ENCODE measurements around the gene LAMC2.

Gene LAMC2

DNA sequence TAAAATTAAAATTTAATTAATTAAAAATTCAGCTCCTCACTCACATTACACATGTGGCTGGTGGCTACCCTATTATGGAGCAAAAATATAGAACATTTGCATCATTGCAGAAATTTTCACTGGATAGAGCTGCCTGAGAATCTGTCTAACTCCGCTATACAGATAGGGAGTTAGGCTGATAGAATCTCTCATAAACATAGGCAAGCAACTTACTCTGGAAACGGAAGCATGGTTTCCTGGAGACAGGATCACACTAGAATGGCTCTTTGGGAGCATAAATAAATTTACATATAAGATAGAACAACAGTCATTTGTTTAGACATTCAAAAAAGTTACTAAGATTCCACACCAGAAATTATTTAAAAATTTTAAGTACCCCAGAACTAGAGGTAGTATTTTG is 12.2 kb upstream of the LAMC2 start:
- DNase-seq: no peak

DNA sequence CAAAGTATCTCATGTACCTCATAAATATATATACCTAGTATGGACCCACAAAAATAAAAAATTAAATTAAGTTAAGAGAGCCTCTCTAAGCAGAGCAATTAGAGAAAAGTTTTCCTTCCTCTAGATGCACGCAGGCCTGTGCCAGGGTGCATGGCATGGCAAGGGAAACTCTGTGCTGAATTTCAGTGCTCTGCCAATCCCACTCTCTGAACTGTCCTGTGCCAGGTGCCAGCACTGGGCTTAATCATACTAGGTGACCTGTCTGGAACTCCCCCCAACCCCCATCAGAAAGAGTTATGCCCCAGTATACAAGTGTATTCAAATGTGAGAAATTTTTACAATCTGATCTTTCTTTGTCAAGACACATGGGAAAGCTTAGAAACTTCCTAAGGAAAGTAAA is 10.4 kb upstream of the LAMC2 start:
- no peak for DNase-seq

DNA sequence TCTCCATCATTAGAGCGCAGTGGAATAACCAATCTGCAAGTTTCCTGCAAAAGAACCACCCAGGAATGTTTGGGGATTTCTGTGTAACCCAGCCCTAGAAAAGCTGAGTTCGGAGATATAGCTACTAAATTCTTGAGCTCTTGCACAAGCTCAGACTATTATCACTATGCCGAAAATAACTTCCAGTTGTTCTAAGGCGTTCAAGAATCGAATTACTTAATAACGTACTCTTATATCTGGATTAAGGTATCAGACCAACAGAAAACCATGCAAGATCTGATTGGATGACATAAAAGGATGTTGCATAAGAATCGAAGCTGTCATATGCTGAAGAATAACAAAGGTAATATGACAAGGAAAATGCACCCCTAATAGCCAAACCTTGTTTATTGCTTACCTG is 7.5 kb upstream of the LAMC2 start:
- DNase-seq: no peak

DNA sequence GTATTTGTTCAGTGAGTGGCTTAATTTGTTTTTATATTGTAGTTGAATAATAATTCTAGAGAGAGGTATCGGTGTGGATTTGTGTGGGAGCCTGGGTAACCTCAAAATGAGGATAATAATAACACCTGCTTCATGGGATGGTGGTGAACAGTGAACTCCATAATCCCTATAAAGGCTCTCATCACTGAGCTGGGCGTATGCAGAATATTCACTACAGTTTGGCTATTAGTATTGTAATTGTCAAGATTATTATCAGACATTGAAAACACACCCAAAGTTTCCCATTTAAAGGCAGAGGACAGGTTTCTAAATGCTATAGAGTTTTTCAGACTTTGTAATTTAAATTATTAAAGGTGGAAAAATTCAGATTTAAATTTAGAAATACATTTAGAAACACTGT is 7.0 kb upstream of the LAMC2 start:
- no peak for DNase-seq

DNA sequence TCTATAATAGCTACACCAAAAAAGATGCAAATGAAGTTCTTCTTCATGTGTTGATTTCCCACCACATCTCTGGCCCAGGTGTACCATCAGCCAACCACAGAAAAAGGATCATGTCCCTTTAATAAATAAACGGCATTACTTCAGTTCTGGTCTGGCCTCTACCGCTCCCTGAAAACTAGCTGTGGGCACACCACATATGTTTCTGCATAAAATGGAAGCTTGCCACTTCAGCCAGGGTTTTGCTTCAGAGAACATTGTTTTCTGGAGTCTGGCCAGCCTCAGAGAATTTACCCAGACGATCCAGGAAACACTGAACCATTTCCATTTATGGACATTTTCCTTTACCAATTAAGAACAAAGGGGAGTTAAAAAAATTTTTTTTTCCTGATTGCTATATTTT is 5.8 kb upstream of the LAMC2 start:
- peak; percentile 84 for DNase-seq

DNA sequence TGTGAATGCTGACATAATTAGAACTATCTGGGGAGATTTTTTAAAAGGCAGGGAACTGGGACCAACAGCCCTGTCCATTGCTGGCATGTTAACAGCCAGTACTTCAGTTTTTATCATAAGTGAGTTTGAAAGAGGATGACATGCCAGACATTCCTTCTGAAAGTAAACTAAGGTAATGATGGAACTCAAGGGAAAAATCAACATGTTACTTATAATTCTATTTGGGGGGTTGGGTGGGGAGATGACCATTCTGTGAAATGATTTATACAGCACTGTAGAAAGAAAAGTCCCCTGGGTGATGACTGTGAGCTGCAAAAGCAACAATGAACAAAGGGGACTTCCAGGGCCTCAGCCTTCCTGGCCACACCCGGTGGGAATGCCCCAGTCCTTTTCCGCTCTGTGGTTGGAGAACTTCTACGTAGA is 5.4 kb upstream of the LAMC2 start:
- peak; percentile 56 for DNase-seq

DNA sequence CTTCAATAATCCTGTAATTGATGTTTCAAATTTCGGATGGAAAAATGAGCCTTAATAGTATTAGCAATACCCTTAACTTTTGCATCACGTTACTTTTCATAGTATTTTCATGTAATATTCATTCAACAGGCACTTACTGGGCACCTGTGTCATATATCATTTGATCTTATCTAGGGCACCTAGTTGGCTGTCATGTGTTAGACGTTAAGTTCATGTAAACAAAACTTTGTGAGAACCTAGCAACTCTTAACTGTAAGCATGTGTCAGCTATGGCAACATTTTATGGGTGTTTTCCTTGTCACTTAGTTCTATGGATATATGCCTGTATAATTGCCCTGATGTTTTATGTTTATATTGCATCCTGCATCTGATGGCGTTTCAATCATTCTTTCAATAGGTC is 777 bp downstream of the LAMC2 start:
- DNase-seq: no peak

DNA sequence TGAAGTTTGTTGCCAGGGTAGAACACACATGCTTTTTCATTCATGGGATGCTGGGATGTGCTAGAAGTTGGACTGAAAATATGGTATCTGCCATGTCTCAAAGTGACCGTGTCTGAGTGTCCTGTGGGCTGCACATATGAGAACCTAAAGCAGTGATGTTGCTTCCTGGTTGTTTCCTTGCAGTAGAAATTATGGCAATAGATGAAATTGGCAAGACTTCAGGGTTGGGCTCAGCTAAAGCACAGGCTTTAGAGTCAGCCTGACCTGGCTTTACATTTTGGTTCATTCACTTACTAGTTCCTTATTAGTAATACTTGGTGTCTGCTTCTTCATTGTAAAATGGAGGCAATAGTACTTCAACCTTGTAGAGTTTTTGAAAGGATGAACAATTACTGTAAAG is 2.2 kb downstream of the LAMC2 start:
- DNase-seq: no peak

DNA sequence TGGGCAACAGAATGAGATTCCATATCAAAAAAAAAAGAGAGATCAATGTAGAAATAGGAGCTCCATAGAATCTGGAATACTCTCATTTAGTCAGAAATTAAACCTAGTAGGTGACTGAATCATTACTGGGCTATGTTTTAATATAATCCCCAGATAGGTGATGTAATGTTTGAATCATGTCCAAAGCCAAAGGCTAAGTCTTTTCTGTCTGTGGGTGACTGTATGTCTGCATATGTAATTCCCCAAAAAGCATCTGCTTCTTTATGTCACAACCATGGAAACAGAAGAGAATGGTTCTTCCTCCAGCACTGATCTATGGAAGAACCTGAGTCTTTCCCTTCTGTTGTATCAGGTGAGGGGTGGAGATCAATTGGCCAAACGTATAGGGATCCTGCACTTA is 5.8 kb downstream of the LAMC2 start:
- DNase-seq: peak; percentile 91

DNA sequence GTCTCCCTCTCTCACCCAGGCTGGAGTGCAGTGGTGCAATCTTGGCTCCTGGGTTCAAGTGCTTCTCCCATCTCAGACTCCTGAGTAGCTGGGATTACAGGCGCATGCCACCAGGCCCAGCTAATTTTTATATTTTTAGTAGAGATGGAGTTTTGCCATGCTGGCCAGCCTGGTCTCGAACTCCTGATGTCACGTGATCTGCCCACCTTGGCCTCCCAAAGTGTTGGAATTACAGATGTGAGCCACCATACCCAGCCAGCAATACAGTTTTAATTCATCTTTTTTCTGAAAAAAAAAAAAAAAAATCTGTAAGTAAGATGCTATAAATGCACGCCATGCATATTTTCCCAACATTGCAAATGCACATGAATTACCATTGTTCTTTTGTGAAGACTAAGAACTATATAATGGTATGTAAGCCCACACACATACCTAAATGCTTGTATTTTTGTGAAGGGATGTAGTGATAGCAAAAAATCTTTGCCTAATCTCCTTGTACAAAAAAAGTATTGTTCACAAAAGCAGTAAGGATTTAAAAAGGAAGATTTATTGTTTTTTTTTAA is 8.0 kb downstream of the LAMC2 start:
- no peak for DNase-seq

DNA sequence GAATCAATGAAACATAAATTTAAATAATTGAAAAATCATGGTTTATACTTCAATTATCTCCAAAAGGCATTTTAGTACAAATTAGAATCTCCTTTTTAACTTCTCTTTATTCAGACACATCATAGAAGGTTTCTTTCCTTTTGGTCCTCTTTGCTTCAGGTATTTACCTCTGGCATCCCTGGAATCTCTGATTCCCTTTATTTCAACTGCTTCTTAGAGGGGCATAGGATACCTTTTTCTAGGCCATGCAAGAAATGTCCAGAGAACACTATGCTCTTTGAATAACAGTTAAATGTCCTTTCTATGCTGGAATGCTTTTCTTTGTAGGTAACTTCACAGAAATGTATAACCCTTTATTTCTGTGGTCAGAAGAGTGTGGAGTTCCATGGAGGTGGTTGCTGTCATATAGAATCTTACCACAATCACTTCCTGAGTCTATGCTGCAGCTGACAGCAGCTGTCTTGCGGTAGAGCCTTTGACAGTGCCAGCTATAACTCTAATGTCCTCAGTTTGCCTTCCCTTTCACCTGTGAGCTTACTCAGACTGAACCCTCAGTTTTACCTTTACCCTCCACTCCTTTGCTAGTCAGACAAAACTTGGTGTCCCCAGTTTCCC is 8.6 kb downstream of the LAMC2 start:
- DNase-seq: no peak

DNA sequence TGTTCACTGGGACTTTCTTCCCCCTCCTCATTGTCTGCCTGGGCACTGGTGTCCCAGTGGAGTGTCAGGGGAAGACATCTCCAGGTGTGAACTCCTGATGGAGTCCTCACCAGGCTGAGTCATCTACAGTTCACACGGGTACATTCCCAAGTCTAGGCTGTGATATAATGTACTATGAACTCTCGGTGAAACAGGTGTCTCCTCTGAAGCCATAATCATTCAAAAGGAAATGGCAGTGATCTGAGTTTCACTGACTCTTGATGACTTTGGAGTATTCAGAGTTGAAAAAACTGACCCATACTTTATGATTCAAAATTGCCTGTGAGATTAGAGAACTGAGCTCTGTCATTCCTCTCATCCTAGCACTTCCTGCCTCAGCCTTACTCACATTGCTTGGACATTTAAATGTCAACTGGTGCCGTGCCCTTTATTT is 9.1 kb downstream of the LAMC2 start:
- peak; percentile 44 for DNase-seq

DNA sequence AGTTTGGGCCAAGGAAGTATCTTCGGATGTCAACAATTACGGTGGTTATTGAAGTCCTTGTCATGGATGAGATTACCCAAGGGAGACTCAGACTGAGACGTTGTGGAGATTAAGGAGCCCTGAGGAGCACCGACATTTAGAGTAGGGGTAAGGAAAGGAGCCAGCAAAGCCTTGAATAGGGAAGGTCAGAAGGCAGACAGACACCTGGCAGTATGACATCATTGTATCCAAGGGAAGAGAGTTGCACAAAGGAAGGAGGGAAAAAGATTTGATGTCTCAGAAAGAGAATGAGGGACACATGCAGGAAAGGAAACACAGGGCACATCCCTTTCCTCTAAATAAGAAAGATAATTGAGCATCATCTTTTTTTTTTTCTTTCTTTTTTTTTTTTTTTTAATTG is 11.7 kb downstream of the LAMC2 start:
- DNase-seq: no peak

DNA sequence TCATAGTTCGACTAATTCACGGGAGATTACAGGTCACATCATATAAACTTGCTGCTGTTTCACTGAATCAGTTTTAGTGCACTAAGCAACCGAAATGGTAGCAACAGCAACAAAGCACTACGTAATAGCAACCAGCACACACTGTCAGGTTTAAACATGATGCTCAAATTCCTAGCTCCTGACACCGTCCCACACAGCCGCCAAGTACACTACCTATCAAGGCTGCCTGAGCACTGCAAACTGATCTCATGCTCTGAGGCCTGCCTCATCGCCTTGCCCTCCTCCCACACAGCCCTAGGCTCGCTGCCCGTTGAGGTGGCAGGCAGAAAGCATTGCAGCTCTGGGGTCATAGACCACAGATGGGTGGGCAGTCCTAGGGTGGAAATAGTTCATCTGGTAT is 12.4 kb downstream of the LAMC2 start:
- no peak for DNase-seq

DNA sequence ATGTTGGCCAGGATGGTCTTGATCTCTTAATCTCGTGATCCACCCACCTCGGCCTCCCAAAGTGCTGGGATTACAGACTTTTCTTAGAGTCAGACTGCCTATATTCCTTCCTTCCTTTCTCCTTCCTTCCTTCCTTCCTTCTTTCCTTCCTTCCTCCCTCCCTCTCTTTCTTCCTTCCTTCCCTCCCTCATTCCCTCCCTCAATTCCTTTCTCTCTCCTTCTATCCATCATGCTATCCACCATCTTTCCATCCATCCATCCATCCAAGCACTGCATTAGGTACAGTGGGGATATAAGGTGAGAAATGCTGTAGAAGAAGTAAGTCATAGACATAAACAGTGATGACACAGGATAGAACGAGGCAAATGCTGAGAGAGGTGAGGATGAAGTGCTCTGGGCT is 13.2 kb downstream of the LAMC2 start:
- no peak for DNase-seq

DNA sequence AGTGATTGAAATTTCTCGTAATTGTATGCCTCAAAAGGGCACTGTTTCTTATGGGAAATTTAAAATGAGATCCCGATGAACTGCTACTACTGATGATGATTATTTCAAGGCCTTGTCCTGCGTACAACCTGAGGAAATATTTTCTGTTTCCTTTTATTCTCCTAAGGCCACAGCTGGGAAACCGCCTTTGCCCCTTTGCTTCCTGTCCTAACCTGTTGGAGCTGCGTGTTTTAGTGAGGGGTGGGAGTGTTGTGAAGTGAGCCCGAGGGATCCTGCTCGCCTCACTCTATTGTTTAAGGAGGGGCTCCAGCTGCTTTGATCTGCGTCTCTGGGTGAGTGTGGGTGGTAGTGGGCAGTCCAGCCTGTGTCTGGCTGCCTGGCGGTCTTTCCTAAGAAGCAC is 14.4 kb downstream of the LAMC2 start:
- no peak for DNase-seq

DNA sequence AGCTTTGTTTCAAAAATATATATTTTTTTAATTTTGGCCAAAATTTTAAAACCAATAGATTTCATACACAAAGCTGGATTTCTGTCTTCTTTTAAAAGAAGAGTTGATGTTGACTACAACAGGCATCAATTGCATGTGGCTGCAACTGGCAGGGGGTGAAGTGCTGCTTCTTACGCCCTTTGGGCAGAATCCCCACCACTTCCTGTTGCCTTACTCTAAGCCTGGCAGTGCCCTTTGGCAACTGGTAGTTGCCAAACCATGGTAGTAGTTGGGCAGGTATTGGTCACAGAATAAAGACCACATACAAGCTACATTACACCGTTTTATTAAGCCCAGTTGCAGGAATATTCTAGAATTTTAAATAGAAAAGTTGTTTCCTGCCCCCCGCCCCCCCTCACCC is 17.0 kb downstream of the LAMC2 start:
- DNase-seq: no peak

DNA sequence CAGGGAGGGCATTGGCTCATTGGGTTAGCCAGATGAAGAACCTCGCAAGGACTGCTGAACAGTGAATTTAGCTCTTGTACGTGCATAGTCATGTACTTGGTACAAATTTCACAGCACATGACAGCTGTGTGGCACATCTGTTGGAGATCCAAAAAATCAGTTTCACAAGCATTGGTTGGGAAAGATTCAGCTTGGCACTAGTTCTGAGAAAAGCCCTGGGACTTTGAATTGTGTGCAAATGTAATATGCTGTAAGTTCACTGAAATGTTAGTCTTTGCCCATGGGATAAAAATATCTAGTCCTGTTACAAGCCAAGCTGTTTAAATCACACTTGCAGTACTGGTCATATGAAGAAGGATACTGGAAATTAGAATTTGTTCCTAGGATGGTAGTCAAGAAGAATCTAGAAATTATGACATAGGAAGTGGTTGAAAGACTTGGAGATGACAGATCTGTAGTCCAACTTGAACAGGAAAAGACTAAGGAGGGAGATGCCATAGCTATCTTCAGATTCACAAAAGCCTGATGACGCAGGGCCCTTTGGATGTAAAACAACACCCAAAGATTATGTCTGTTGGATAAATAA is 19.2 kb downstream of the LAMC2 start:
- peak; percentile 19 for DNase-seq

DNA sequence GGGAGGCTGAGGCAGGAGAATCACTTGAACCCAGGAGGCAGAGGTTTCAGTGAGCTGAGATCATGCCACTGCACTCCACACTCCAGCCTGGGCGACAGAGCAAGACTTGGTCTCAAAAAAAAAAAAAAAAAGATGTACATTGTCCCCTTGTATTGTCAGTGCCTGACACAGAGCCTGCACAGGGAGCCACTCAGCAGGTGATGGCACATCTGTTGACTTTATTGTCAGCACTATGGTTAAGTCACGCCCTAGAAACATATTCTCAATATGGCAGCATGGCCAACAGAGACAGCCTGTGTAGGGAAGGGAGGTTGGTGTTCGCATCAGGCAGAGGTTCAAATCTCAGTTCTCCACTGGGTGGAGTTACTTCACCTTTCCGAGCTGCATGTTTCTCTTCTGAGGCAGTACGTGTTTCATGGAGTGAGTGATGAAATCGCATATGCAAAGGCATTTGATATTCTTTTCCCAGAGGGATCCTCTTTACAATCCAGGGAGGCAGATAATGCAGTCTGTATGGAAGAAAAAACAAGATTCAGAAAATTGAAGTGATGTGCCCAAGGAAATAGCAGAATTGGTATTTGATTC is 20.6 kb downstream of the LAMC2 start:
- DNase-seq: no peak

DNA sequence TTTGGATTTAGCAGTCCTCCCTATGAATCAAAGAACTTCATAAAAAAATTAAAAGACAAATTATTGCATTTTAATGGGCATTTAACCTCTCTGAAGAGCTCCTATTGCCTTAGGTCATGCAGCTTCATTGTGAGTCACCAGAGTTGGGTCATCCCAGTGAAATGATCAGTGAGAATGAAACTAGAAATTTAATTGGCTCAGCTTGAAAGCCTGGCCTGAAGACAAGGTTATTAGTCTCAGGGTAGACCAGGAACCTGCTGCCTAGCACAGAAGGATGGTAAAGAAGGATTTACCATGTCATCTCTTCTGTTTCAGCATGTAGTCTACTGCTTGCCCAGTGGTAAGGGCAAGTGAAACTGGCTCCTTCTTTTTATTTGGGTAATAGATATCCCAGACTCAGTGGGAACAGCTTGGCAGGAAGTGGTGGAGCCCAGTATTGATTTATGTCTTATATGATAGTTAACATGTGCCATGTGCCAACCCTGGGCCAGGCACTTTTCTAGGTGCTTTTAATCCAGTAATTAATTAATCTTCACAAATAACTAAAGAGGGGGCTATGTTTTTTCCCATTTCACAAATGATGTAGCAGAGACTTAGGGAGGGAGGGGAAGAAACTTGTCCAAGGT is 23.6 kb downstream of the LAMC2 start:
- peak; percentile 94 for DNase-seq

DNA sequence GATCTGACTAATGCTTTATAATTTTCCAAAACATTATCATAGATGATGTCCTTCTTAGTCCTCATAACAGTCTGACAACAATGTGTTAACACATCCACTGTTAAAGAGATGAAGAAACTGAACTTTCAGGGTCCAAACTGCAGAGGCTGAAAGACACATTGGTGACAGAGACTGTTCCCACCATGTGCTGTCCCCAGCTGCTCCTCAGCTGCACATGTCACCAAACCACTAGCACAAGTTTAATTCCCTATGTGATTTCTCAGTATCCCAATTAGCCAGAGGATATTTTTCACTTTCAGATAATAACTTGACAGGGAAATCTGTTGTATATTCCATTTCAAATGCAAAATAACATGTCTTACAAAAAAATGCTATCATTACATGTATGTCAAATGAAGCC is 24.6 kb downstream of the LAMC2 start:
- no peak for DNase-seq

DNA sequence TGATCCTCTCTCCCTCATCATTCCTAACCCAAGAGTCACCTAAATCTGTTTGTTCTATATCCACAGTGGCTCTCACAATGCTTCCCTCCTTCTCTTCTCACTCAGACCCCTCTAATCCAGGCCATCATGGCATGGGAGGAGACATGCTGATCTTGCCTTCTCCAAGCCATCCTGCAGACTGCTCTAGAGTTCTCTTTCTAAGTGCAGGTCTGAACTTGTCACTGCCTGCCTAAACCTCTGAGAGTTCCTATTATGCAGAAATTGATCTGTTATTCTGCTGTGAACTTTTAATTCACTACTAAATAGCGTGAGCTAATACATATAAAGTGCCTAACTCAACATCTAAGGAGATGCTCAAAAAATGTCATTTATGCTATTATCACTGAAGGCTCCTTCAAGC is 26.8 kb downstream of the LAMC2 start:
- DNase-seq: no peak

DNA sequence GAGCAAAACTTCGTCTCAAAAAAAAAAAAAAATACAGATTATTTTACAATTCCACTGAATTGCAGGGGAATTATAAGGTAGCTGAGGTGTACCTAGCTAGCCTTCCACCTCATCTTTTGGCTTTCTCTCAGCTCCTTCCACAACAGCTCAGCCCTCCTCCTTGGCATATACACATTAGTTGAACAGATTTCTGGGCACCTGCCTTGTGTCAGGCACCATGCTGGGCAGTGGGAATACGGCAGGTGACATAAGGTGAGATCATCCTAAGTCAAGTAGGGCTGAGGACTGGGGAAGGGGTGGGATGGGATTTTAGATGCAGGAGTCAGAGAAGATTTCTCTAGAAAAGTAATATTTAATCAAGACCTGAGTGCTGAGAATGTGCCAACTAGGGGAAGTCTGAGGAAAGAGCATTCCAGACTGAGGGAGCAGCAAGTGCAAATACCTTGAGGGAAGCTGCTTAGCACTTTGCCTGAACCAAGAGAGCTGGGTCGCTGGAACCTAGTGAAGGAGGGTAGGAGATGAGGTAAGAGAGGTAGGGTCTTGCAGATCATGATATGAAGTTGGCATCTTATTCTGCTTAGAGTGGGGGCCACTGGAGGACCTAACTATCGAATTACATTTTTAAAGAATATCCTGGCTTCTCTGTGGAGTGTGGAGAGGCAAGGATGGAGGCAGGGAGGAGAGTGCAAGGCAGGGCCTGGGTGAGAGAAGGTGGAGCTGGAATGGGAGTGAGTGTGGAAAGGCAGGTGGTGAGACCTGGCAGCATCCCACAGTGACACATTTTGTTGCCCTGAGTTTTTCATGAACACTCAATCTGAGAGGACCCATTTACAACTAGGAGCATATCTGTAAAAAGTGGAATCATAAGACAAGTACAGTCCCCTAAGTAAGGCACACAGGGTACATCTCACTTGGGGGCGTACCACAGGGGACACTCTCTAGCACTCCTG is 28.2 kb downstream of the LAMC2 start:
- no peak for DNase-seq
